ENCODE results near the gene SUN5. TPM values are rescaled to one million over a fixed set of nuclear protein-coding genes. Genes with fewer than 3 reads are reported as not detected.
"Not testable (repeated sequence)": the region's sequence is repeated elsewhere in the genome, so short reads cannot be mapped to it uniquely, and the experiment has no call there.

Gene SUN5
- total RNA-seq, 1 donor from 2014 or later: not detected

DNA sequence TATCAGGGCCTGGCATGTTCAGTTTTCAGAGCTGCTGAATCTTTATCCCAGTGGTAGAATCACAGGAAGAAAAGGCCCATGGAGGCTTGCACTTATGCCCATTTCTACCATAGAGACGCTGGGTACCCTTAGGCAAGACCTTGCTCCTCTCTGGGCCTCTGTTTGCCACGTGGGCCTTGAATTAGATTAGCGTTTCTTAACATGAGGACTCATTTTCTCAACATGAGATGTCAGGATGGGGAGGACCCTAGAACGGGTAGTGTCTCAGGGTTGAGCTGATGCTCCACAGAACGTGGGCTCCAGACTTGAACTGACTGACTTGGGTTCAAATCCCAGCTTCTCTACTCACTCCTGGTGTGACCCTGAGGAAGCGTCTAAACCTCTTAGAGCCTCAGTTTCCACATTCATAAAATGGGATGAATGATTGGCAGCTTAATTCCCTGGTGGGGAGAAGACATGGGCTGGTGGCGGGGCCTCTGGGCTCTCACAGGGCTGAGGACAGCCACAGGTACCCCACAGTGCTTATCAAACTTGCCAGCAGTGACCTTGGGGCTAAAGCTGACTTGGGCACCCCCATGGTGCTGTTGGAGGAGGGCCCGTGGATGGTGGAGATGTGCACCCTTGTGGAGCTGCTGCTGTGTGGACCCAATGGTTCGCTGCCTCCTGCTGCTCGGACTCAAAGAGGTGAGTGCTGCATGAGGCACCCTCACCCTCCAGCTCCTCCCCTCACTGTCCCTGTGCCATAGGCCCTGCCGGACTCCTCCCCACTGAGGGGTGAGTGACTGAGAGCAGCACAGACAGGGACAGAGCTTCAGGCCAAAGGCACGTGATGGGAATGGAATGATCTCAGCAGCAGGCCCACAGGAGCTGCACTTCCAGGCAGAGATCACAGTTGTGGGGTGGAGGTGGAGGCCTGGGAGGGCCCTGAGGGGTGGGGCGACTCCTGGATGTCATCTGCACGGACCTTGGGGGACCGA, 28.2 kb downstream of the SUN5 start:
- Mint-ChIP-seq H3K36me3 (no peaks in the 10 kb centered on the region), H3K9me3 (no peaks in the 10 kb centered on the region), H3K4me3 (no peak overlapping the region), H3K27ac (no peak overlapping the region), H3K27me3 (ENCODE audit: low read depth) (no peaks in the 10 kb centered on the region), H3K4me1 (peaks cover 8% of the 10 kb centered on the region)
- TF ChIP-seq, protein P1, sequence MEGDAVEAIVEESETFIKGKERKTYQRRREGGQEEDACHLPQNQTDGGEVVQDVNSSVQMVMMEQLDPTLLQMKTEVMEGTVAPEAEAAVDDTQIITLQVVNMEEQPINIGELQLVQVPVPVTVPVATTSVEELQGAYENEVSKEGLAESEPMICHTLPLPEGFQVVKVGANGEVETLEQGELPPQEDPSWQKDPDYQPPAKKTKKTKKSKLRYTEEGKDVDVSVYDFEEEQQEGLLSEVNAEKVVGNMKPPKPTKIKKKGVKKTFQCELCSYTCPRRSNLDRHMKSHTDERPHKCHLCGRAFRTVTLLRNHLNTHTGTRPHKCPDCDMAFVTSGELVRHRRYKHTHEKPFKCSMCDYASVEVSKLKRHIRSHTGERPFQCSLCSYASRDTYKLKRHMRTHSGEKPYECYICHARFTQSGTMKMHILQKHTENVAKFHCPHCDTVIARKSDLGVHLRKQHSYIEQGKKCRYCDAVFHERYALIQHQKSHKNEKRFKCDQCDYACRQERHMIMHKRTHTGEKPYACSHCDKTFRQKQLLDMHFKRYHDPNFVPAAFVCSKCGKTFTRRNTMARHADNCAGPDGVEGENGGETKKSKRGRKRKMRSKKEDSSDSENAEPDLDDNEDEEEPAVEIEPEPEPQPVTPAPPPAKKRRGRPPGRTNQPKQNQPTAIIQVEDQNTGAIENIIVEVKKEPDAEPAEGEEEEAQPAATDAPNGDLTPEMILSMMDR (IDR thresholded peaks at IDR 0.05; ENCODE audit: unreplicated experiment): no peak
- no peak for DNase-seq (ENCODE audit: low spot score in 2 of 2, unreplicated experiment in 2 of 2)

DNA sequence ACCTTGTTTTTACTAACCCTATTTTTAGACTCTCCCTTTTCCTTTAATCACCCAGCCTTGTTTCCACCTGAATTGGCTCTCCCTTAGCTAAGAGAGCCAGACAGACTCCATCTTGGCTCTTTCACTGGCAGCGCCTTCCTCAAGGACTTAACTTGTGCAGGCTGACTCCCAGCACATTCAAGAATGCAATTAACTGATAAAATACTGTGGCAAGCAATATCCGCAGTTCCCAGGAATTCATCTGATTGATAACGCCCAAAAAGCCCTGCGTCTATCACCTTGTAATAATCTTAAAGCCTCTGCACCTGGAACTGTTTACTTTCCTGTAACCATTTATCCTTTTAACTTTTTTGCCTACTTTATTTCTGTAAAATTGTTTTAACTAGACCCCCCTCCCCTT, 29.1 kb downstream of the SUN5 start:
- H3K9me3 Mint-ChIP-seq; H3K36me3 Mint-ChIP-seq; H3K27ac Mint-ChIP-seq; H3K27me3 Mint-ChIP-seq (ENCODE audit: low read depth); H3K4me3 Mint-ChIP-seq; H3K4me1 Mint-ChIP-seq: not testable (repeated sequence)
- DNase-seq (ENCODE audit: low spot score in 2 of 2, unreplicated experiment in 2 of 2): peak in 1 of 2 experiments; percentile 14

DNA sequence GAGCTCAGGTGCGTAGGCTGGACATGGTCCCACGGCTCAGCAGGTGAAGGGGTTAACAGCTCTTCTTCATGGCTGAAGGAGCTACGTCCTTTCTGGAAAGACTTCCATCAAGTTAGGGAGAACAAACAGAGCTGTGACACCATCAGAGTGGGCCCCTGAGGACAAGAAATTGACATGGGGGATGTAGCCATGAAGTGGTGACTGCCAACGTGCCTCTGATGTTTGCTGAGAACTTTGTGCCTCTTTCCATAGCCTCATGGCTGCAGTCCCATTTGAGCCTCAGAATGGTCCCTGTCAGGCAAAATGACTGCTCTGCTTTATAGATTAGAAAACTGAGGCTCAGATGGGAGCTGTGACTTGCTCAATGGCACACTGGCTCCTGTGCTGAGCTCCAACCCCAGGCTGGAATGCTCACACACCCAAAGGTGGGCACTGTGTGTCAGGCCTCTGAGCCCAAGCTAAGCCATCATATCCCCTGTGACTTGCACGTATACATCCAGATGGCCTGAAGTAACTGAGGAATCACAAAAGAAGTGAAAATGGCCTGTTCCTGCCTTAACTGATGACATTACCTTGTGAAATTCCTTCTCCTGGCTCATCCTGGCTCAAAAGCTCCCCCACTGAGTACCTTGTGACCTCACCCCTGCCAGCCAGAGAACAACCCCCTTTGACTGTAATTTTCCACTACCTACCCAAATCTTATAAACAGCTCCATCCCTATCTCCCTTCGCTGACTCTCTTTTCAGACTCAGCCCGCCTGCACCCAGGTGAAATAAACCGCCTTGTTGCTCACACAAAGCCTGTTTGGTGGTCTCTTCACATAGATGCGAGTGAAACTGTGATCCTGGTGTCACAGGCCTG, 29.8 kb downstream of the SUN5 start:
- H3K27me3 Mint-ChIP-seq (ENCODE audit: low read depth); H3K9me3 Mint-ChIP-seq; H3K4me3 Mint-ChIP-seq; H3K4me1 Mint-ChIP-seq; H3K36me3 Mint-ChIP-seq: not testable (repeated sequence)
- peak overlapping the region; percentile 27 for H3K27ac Mint-ChIP-seq
- peak in 1 of 2 experiments; percentile 25 for DNase-seq (ENCODE audit: low spot score in 2 of 2, unreplicated experiment in 2 of 2)

GRCh38 chr20:32973077-32973717, 31.0 kb downstream of the SUN5 start:
- TF ChIP-seq, protein P1 (IDR thresholded peaks at IDR 0.05; ENCODE audit: unreplicated experiment): no peak
- Mint-ChIP-seq H3K4me1 (peaks cover 11% of the 10 kb centered on the region), H3K9me3 (no peaks in the 10 kb centered on the region), H3K27ac (no peak overlapping the region), H3K4me3 (no peak overlapping the region), H3K27me3 (ENCODE audit: low read depth) (no peaks in the 10 kb centered on the region), H3K36me3 (no peaks in the 10 kb centered on the region)
- no peak for DNase-seq (ENCODE audit: low spot score in 2 of 2, unreplicated experiment in 2 of 2)

DNA sequence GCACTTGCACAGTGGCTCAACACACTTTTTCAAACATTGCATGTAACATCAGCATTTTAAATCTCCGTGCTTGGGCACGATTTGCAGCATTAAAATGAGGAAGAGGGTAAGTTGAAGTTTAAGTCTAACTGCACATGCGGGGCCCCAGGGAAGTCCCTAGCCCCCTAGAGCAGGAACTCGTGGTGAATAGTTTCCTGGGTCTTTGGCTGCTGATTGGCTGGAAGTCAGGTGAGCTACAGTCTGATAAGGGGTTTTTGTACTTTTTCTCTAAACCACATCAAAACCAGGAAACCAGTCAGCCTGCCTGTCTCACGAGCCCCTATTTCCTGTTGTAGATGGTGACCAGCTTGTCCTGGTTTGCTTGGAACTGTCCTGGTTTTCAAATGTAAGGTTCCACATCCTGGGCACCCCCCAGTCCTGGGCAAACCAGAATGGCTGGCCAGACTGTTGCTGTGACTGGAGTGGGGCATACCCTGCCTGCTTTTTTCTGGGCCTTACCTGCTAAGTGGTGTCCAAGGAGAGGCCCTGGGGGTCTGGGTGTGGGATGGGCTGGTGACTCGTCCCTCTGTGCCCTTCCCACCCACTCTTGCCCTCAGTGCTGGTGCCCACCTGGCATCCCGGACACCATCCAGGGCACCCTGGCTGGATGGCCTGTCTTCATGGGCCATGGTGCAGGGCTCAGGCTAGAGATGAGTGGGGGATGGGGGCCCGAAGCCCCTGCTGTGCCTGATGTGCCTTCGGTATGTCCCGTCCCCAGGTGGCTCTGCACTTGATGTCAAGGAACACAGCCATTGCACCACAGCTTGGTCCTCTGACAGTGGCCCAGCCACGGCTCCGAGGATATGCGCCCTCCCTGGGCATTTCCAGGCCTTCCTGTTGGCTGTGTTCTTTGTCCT, 31.8 kb downstream of the SUN5 start:
- Mint-ChIP-seq H3K4me1 (peaks cover 11% of the 10 kb centered on the region), H3K36me3 (no peaks in the 10 kb centered on the region), H3K4me3 (no peak overlapping the region), H3K27ac (no peak overlapping the region), H3K9me3 (no peaks in the 10 kb centered on the region), H3K27me3 (ENCODE audit: low read depth) (no peaks in the 10 kb centered on the region)
- TF ChIP-seq, protein P1 (IDR thresholded peaks at IDR 0.05; ENCODE audit: unreplicated experiment): no peak
- DNase-seq (ENCODE audit: low spot score in 2 of 2, unreplicated experiment in 2 of 2): peak in 1 of 2 experiments; percentile 35
